Immature natural killer cell (primary cell): ENCODE data around the gene TMEM248. TPM values are rescaled to one million over a fixed set of nuclear protein-coding genes. Genes with fewer than 3 reads are reported as not detected.
"Not testable (repeated sequence)": the region's sequence is repeated elsewhere in the genome, so short reads cannot be mapped to it uniquely, and the experiment has no call there.

Experiments
- DNase-seq, 3 donors: peaks; one replicate each; pipeline ENCODE4 v3.0.0; 2022; ENCODE audit warnings: mixed read lengths in 1 of 3
- H3K27ac Mint-ChIP-seq, 6 donors: one replicate each; pipeline ENCODE4 v1.8.0; 2020; ENCODE audit warnings: mixed read lengths in 6 of 6, mild to moderate bottlenecking in 5 of 6, inconsistent platforms in 4 of 6, moderate library complexity in 3 of 6
- H3K27me3 Mint-ChIP-seq, 3 donors: one replicate each; pipeline ENCODE4 v1.8.0; 2020 to 2021; ENCODE audit warnings: low read depth in 3 of 3, mild to moderate bottlenecking in 3 of 3, mixed read lengths in 3 of 3, moderate library complexity in 3 of 3, inconsistent platforms in 1 of 3
- H3K36me3 Mint-ChIP-seq, 3 donors: one replicate each; pipeline ENCODE4 v1.8.0; 2020; ENCODE audit warnings: mixed read lengths in 3 of 3, inconsistent platforms in 2 of 3, mild to moderate bottlenecking in 2 of 3
- H3K4me1 Mint-ChIP-seq, 2 donors: one replicate each; pipeline ENCODE4 v1.8.0; 2020; ENCODE audit warnings: inconsistent platforms in 2 of 2, mild to moderate bottlenecking in 2 of 2, mixed read lengths in 2 of 2, moderate library complexity in 1 of 2
- H3K4me3 Mint-ChIP-seq, 5 donors: one replicate each; pipeline ENCODE4 v1.8.0; 2020; ENCODE audit warnings: mild to moderate bottlenecking in 5 of 5, mixed read lengths in 5 of 5, inconsistent platforms in 3 of 5, moderate library complexity in 3 of 5
- H3K9me3 Mint-ChIP-seq, 6 donors: one replicate each; pipeline ENCODE4 v1.8.0; 2020; ENCODE audit warnings: mild to moderate bottlenecking in 6 of 6, mixed read lengths in 6 of 6, inconsistent platforms in 4 of 6, moderate library complexity in 3 of 6
- polyA plus RNA-seq, 3 donors: library from polyadenylated mRNA; unstranded; fragments of 300-500 nt; fragmentation: Illumina TruSeq; gene quantifications; one replicate each; pipeline ENCODE4 v1.2.3, GENCODE V29; 2021

TMEM248 gene
- polyA plus RNA-seq, 3 donors from 2014 or later = 107 to 124 (median 114) TPM

DNA sequence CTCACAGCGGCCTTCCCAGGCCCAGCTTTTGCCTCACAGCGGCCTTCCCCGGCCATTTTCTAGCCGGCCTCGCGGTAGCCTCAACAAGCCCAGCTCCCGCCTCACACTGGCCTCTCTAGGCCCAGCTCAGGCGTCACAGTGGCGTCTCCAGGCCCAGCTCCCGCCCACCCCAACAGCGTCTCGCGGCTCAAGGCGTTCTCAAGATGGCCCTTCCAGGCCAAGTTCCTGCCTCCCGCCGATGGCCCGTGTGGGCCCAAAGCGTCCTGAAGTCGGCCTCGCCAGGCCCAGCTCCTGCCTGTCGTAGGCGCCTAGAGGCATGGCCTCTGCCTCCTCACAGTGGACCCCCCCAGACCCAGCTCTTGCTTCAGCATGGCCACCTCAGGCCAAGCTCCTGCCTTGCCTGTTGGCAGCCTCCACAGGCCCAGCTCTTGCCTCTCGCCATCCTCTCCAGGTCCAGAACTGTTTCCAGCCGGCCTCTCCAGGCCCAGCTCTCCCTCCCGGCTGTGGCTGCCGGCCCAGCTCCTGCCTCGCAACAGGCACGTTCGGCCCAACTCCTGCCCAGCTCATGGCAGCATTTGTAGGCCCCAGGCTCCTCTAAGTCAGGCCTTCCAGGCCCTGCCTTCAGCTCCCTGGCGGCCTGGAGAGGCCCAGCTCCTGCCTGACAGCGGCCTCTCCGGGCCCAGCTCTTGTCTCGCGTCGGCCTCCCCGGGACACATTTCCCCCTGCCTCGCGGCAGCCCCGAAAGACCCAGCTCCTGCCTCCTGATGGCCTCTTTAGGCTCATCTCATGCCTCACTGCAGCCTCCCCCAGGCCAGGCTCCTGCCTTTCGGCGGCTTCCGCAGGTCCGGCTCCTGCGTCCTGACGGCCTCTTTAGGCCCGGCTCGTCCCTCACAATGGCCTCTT is 18.8 kb upstream of the TMEM248 start:
- no peaks in the 10 kb centered on the region for H3K4me1 Mint-ChIP-seq
- peaks cover 3 to 8% (median 8%) of the 10 kb centered on the region in 3 donors for H3K36me3 Mint-ChIP-seq

DNA sequence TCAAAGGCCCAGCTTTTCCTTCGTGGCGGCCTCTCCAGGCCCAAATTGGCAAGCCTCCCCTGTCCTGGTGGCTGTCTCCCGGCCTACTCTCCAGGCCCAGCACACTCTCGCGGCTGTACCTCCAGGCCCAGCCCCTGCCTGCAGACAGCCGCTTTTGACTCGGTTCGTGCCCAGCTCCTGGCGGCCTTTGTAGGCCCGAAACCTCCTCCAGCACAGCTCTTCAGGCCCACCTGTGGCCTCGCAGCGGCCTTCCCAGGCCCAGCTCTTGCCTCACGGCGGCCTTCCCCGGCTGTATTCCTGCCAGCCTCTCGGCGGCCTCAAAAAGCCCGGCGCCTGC is 18.2 kb upstream of the TMEM248 start:
- DNase-seq = no peak
- Mint-ChIP-seq H3K27ac (no peak overlapping the region), H3K9me3 (no peaks in the 10 kb centered on the region), H3K36me3 (peaks cover 3 to 8% (median 8%) of the 10 kb centered on the region in 3 donors), H3K27me3 (peaks cover 0 to 3% (median 0%) of the 10 kb centered on the region in 3 donors), H3K4me3 (no peak overlapping the region), H3K4me1 (no peaks in the 10 kb centered on the region)

More for the DNA sequence above, 18.8 kb upstream of the TMEM248 start:
- DNase-seq = no peak
- Mint-ChIP-seq H3K4me3 (no peak overlapping the region), H3K9me3 (no peaks in the 10 kb centered on the region), H3K27me3 (peaks cover 0 to 3% (median 0%) of the 10 kb centered on the region in 3 donors), H3K27ac (no peak overlapping the region)

DNA sequence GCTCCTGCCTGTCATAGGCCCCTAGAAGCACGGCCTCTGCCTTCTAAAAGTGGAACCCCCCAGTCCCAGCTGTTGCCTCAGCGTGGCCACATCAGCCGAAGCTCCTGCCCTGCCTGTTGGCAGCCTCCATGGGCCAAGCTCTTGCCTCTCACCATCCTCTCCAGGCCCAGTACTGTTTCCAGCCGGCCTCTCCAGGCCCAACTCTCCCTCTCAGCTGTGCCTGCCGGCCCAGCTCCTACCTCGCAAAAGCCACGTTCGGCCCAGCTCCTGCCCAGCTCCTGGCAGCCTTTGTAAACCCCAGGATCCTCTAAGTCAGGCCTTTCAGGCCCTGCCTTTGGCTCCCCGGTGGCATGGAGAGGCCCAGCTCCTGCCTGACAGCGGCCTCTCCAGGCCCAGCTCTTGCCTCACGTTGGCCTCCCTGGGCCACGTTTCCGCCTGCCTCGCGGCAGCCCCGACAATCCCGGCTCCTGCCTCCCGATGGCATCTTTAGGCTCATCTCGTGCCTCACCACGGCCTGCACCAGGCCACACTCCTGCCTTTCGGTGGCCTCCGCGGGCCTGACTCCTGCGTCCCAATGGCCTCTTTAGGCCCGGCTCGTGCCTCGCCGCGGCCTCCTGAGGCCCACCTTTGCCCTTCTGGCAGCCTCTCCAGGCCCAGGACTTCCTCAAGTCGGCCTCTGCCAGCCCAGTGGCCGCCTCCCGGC is 17.5 kb upstream of the TMEM248 start:
- Mint-ChIP-seq H3K4me3 (no peak overlapping the region), H3K27ac (no peak overlapping the region), H3K9me3 (no peaks in the 10 kb centered on the region), H3K27me3 (peaks cover 0 to 3% (median 0%) of the 10 kb centered on the region in 3 donors), H3K36me3 (peaks cover 3 to 8% (median 8%) of the 10 kb centered on the region in 3 donors), H3K4me1 (no peaks in the 10 kb centered on the region)
- DNase-seq = no peak

GRCh38 chr7:66904063-66904593 is 16.9 kb upstream of the TMEM248 start:
- Mint-ChIP-seq H3K4me1 (no peaks in the 10 kb centered on the region), H3K4me3 (no peak overlapping the region), H3K36me3 (peaks cover 3 to 8% (median 8%) of the 10 kb centered on the region in 3 donors), H3K9me3 (no peaks in the 10 kb centered on the region), H3K27me3 (peaks cover 0 to 3% (median 0%) of the 10 kb centered on the region in 3 donors), H3K27ac (no peak overlapping the region)
- no peak for DNase-seq

- Mint-ChIP-seq H3K9me3 (no peaks in the 10 kb centered on the region), H3K4me3 (no peak overlapping the region), H3K27me3 (peaks cover 0 to 3% (median 0%) of the 10 kb centered on the region in 3 donors)
These were observed 15.7 kb upstream of the TMEM248 start for GRCh38 chr7:66905278-66905677.

GRCh38 chr7:66905689-66906088 is 15.3 kb upstream of the TMEM248 start:
- peaks cover 0 to 4% (median 0%) of the 10 kb centered on the region in 3 donors for H3K36me3 Mint-ChIP-seq
- peak overlapping the region in 1 of 6 donors; percentile 56 for H3K27ac Mint-ChIP-seq
- H3K4me3 Mint-ChIP-seq = no peak overlapping the region
- H3K4me1 Mint-ChIP-seq = no peaks in the 10 kb centered on the region
- no peak for DNase-seq
- no peaks in the 10 kb centered on the region for H3K9me3 Mint-ChIP-seq
- H3K27me3 Mint-ChIP-seq = peaks cover 0 to 3% (median 0%) of the 10 kb centered on the region in 3 donors

More at GRCh38 chr7:66905278-66905677, 15.7 kb upstream of the TMEM248 start:
- no peak for DNase-seq
- peaks cover 0 to 4% (median 0%) of the 10 kb centered on the region in 3 donors for H3K36me3 Mint-ChIP-seq
- H3K4me1 Mint-ChIP-seq = no peaks in the 10 kb centered on the region
- peak overlapping the region in 1 of 6 donors; percentile 56 for H3K27ac Mint-ChIP-seq

DNA sequence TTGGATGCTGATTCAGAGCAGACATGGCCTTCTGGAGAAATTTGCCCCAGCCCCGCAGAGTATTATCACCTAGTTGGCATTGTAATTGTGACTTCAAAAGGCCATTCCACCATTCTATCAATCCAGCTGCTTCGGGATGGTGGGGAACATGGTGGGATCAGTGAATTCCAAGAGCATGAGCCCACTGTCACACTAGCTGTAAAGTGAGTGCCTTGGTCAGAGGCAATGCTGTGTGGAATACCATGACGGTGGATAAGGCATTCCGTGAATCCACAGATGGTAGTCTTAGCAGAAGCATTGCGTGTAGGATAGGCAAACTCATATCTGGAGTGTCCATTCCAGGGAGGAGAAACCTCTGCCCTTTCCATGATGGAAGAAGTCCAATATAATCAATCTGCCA is 13.3 kb upstream of the TMEM248 start:
- Mint-ChIP-seq H3K9me3 (no peaks in the 10 kb centered on the region), H3K4me3 (no peak overlapping the region), H3K27me3 (peaks cover 0 to 6% (median 0%) of the 10 kb centered on the region in 3 donors), H3K36me3 (peaks cover 0 to 4% (median 0%) of the 10 kb centered on the region in 3 donors), H3K27ac (no peak overlapping the region), H3K4me1 (no peaks in the 10 kb centered on the region)
- DNase-seq = no peak

DNA sequence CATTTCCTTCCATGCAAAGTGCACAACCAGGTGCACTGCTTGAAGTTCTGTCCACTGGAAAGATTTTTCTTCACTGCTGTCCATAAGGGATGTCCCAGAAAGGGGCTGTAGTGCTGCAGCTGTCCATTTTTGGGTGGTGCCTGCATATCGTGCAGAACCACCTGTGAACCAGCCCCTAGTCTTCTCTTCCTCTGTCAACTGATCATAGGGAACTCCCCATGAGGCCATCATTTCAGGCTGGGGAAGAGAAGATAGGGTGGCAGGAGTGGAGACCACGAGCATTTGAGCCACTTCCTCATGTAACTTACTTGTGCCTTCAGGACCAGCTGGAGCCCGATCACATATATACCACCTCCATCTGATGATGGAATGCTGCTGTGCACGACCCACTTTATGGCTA is 12.4 kb upstream of the TMEM248 start:
- H3K4me1 Mint-ChIP-seq, DNase-seq, H3K9me3 Mint-ChIP-seq, H3K27me3 Mint-ChIP-seq, H3K4me3 Mint-ChIP-seq, H3K27ac Mint-ChIP-seq, H3K36me3 Mint-ChIP-seq: not testable (repeated sequence)

DNA sequence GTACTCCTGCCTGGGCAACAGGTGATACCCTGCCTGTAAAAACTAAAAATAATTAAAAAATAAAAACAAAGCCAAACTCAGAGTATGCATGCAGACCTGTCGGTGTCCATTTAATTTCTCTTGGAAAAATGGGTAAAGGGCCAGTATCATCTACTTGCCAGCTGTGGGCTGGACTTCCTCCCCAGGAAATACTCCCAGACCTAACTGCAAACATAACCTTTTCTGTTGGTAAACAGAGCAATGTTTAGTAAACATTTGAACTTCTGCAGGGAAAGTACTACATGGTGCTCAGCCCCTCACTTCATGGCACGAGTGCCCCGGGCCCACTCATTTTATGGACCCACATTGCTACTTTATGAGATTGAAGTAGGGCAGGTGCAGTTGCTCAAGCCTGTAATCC is 10.2 kb upstream of the TMEM248 start:
- no peak overlapping the region for H3K4me3 Mint-ChIP-seq
- no peaks in the 10 kb centered on the region for H3K4me1 Mint-ChIP-seq
- no peaks in the 10 kb centered on the region for H3K36me3 Mint-ChIP-seq
- H3K27ac Mint-ChIP-seq = no peak overlapping the region
- H3K27me3 Mint-ChIP-seq = peaks cover 0 to 3% (median 0%) of the 10 kb centered on the region in 3 donors
- DNase-seq = no peak
- no peaks in the 10 kb centered on the region for H3K9me3 Mint-ChIP-seq

GRCh38 chr7:66911191-66911590 is 9.8 kb upstream of the TMEM248 start:
- H3K27ac Mint-ChIP-seq, H3K9me3 Mint-ChIP-seq, H3K27me3 Mint-ChIP-seq, H3K4me1 Mint-ChIP-seq, H3K4me3 Mint-ChIP-seq, DNase-seq, H3K36me3 Mint-ChIP-seq: not testable (repeated sequence)

DNA sequence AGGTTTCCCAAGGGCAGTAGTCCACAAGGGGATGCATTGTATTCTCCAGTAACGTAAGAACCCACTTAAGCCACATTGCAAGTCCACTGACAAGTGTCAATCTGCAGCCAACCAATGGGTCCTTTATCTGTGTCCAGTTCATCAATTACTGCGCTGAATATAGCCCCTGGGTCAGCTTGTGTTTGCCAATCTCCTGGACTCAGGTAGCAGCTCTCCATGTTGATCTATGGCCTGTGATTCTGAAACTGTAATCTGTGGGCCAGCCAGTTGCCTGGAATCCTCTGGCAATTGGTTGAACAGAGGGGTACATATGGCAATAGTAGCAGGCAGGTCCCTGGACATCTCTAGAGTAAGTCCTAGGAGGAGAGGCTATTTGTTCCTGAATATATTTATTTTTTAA is 8.8 kb upstream of the TMEM248 start:
- Mint-ChIP-seq H3K27me3 (peaks cover 0 to 3% (median 0%) of the 10 kb centered on the region in 3 donors), H3K27ac (peak overlapping the region in 1 of 6 donors; percentile 55), H3K4me1 (no peaks in the 10 kb centered on the region), H3K9me3 (no peaks in the 10 kb centered on the region), H3K4me3 (no peak overlapping the region), H3K36me3 (no peaks in the 10 kb centered on the region)
- no peak for DNase-seq

DNA sequence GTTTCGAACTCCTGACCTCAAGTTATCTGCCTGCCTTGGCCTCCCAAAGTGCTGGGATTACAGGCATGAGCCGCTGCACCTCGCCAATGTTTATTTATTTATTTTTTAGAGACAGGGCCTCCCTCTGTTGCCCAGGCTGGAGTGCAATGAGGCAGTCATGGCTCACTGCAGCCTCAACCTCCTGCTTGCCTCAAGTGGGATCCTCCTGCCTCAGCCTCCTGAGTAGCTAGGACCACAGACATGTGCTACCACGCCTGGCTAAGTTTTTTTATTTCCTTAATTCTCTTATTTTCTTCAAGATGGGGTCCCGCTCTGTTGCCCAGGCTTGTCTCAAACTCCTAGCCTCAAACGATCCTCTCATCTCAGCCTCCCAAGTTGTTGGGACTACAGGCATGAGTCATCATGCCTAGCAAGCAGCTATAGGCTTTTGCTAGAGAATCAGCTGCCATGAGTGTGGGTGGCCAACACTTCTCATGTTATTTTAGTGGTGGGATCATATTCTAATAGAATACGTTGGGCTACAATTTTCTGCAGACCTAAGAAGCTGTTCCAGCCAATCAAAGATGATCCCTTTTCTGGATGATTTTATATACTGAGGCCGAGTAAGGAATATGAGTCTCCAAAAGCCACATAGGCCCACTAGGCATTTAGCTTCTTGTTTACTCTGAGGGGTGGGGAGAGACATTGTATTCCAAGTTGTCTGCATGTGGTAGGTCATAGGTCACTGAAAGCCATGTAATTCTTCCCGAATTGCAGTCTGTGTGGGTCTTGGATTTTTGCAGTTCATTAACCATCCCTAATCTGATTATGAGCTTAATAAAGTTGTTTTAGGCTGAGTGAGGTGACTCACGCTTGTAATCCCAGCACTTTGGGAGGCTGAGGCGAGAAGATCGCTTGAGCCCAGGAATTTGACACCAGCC is 7.6 kb upstream of the TMEM248 start:
- no peaks in the 10 kb centered on the region for H3K36me3 Mint-ChIP-seq
- no peaks in the 10 kb centered on the region for H3K4me1 Mint-ChIP-seq
- H3K9me3 Mint-ChIP-seq = no peaks in the 10 kb centered on the region
- H3K4me3 Mint-ChIP-seq = no peak overlapping the region
- DNase-seq = no peak
- peaks cover 0 to 3% (median 0%) of the 10 kb centered on the region in 3 donors for H3K27me3 Mint-ChIP-seq
- H3K27ac Mint-ChIP-seq = no peak overlapping the region

DNA sequence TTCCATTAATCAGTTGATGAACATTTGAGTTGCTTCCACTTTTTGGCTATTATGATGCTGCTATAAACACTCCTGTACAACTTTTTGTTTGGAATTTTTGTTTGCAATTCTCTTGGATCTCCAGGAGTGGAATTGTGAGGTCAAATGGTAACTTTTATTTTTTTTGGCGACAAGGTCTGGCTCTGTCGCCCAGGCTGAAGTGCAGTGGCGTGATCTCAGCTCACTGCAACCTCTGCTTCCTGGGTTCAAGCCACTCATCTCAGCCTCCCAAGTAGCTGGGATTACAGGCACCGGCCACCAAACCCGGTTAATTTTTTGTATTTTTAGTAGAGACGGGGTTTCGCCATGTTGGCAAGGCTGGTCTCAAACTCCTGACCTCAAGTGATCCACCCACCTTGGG is 3.1 kb upstream of the TMEM248 start:
- Mint-ChIP-seq H3K27me3 (peaks cover 14 to 20% (median 17%) of the 10 kb centered on the region in 3 donors), H3K4me1 (peaks cover 20 to 21% of the 10 kb centered on the region in 2 donors)
- not testable (repeated sequence) for H3K4me3 Mint-ChIP-seq, H3K27ac Mint-ChIP-seq, H3K36me3 Mint-ChIP-seq, H3K9me3 Mint-ChIP-seq, DNase-seq
